Brain microvascular endothelial cell (primary cell): ENCODE measurements around the gene OAS1.

ENCODE experiments used
- DNase-seq: peaks from one replicate; pipeline ENCODE4 v3.0.0-alpha.2; 2020
- H3K27ac ChIP-seq: fragments of 250-450 bp; sonication (Bioruptor Pico); 2 replicates; pipeline ENCODE4 v1.5.1; 2020; ENCODE audit warnings: mild to moderate bottlenecking, moderate library complexity
- H3K27me3 ChIP-seq: fragments of 250-450 bp; sonication (Bioruptor Pico); replicated peaks from 2 replicates; pipeline ENCODE4 v1.5.1; 2020; ENCODE audit warnings: mild to moderate bottlenecking
- H3K36me3 ChIP-seq: fragments of 250-450 bp; sonication (Bioruptor Pico); replicated peaks from 2 replicates; pipeline ENCODE4 v1.5.1; 2020; ENCODE audit warnings: mild to moderate bottlenecking
- H3K4me3 ChIP-seq: 2 replicates; pipeline ENCODE4 v1.5.1; 2011; ENCODE audit warnings: low read depth, mild to moderate bottlenecking, control low read depth, low read length, moderate library complexity
- CTCF ChIP-seq: IDR thresholded peaks from 2 replicates; pipeline ENCODE4 v1.5.1; 2011; ENCODE audit warnings: low read depth, mild to moderate bottlenecking, moderate library complexity, low read length, control low read depth, inconsistent platforms; ENCODE audit errors: missing control alignments
- in situ Hi-C: cut with HindIII; loops from 2 replicates; pipeline ENCODE4 v1.10.0; 2017; ENCODE audit warnings: low sequenced_read_pairs, low pct_ligation_motif_present

The OAS1 gene

GRCh38 chr12:112877006-112877405, 29.8 kb upstream of the OAS1 start:
- peaks cover 6% of the 10 kb centered on the region for H3K27me3 ChIP-seq

GRCh38 chr12:112878488-112878887, 28.3 kb upstream of the OAS1 start:
- Histone ChIP-seq H3K36me3 (no peaks in the 10 kb centered on the region), H3K27me3 (peaks cover 6% of the 10 kb centered on the region), H3K27ac (no peak overlapping the region), H3K4me3 (no peak overlapping the region)
- no peak for TF ChIP-seq CTCF
- DNase-seq, result no peak
- in situ Hi-C loops, result no loop called here

More at GRCh38 chr12:112877006-112877405, 29.8 kb upstream of the OAS1 start:
- no peak for TF ChIP-seq CTCF
- H3K27ac ChIP-seq, result no peak overlapping the region
- in situ Hi-C loops, result no loop called here
- H3K4me3 ChIP-seq, result no peak overlapping the region
- DNase-seq, result no peak
- no peaks in the 10 kb centered on the region for H3K36me3 ChIP-seq

- no peak overlapping the region for H3K27ac ChIP-seq
- no peak for DNase-seq
- peaks cover 6% of the 10 kb centered on the region for H3K27me3 ChIP-seq
- no peak for TF ChIP-seq CTCF
- in situ Hi-C loops, result no loop called here
- H3K36me3 ChIP-seq, result no peaks in the 10 kb centered on the region
- H3K4me3 ChIP-seq, result no peak overlapping the region
Observed at GRCh38 chr12:112879191-112879705, 27.5 kb upstream of the OAS1 start.

GRCh38 chr12:112881602-112882001, 25.2 kb upstream of the OAS1 start:
- H3K27ac ChIP-seq, result no peak overlapping the region
- H3K36me3 ChIP-seq, result no peaks in the 10 kb centered on the region
- DNase-seq, result no peak
- TF ChIP-seq CTCF, result no peak
- in situ Hi-C loops, result no loop called here
- peaks cover 2% of the 10 kb centered on the region for H3K27me3 ChIP-seq
- H3K4me3 ChIP-seq, result no peak overlapping the region

- DNase-seq, result no peak
- Histone ChIP-seq H3K4me3 (no peak overlapping the region), H3K36me3 (no peaks in the 10 kb centered on the region), H3K27ac (no peak overlapping the region), H3K27me3 (no peaks in the 10 kb centered on the region)
- no peak for TF ChIP-seq CTCF
- in situ Hi-C loops, result no loop called here
Observed at GRCh38 chr12:112885236-112885635, 21.5 kb upstream of the OAS1 start.

GRCh38 chr12:112887550-112887949, 19.2 kb upstream of the OAS1 start:
- H3K4me3 ChIP-seq, result no peak overlapping the region
- no peak for DNase-seq
- in situ Hi-C loops, result no loop called here
- H3K36me3 ChIP-seq, result no peaks in the 10 kb centered on the region
- no peaks in the 10 kb centered on the region for H3K27me3 ChIP-seq
- TF ChIP-seq CTCF, result no peak
- no peak overlapping the region for H3K27ac ChIP-seq
